HEK293 (cell line): Measurements from ENCODE around the gene VAV2.

ENCODE experiments used
- CTCF ChIA-PET: fragments of 350-600 bp; formaldehyde crosslinking; extraction: SDS; loops from one replicate; lab custom pipeline; 2021; ENCODE audit warnings: antibody characterized with exemption; lab: Yijun Ruan, JAX
- POLR2A ChIA-PET: fragments of 300-600 bp; formaldehyde crosslinking; extraction: SDS; loops from one replicate; lab custom pipeline; 2020; ENCODE audit warnings: antibody characterized with exemption, inconsistent platforms; lab: Yijun Ruan, JAX
- H3K27ac ChIP-seq: fragments of 200-500 bp; sonication (Bioruptor generic); 2 replicates; pipeline ENCODE4 v1.5.1; 2014; ENCODE audit warnings: low read depth, low read length, control low read depth, inconsistent platforms; ENCODE audit errors: extremely low read depth
- H3K36me3 ChIP-seq, 2 experiments: fragments of 200-500 bp in 1 of 2; sonication (Bioruptor generic) in 1 of 2; 1 replicate in 1 of 2; 2 replicates in 1 of 2; pipeline ENCODE4 v1.5.1; 2014 to 2017; ENCODE audit warnings: inconsistent platforms in 2 of 2, low read length in 2 of 2; ENCODE audit not compliant: control insufficient read depth in 2 of 2, insufficient read depth in 1 of 2
- H3K4me1 ChIP-seq: fragments of 200-500 bp; sonication (Bioruptor generic); 2 replicates; pipeline ENCODE4 v1.5.1; 2014; ENCODE audit warnings: mild to moderate bottlenecking, low read length, inconsistent platforms; ENCODE audit not compliant: control insufficient read depth, insufficient read depth
- H3K4me3 ChIP-seq: 2 replicates; pipeline ENCODE4 v1.5.1; 2011; ENCODE audit warnings: low read depth, mild to moderate bottlenecking, control low read depth, low read length, moderate library complexity
- H3K9me3 ChIP-seq: fragments of 200-500 bp; sonication (Bioruptor generic); 2 replicates; pipeline ENCODE4 v1.5.1; 2014; ENCODE audit warnings: low read depth, low read length, inconsistent platforms; ENCODE audit not compliant: control insufficient read depth, insufficient read depth
- SETDB1 ChIP-seq: IDR thresholded peaks from one replicate; pipeline ENCODE4 v1.6.1; 2017; ENCODE audit warnings: mild to moderate bottlenecking, low read length, moderate library complexity, mixed read lengths; ENCODE audit not compliant: insufficient read length
- ZNF132 ChIP-seq: fragments of 450-650 bp; formaldehyde crosslinking; IDR thresholded peaks from 2 replicates; pipeline ENCODE4 v1.5.1; 2017; ENCODE audit warnings: missing biosample characterization, missing genetic modification characterization, borderline replicate concordance
- ZNF146 ChIP-seq: fragments of 450-650 bp; formaldehyde crosslinking; IDR thresholded peaks from 2 replicates; pipeline ENCODE4 v1.5.1; 2016; ENCODE audit warnings: missing biosample characterization, missing genetic modification characterization
- ZNF211 ChIP-seq: fragments of 450-650 bp; formaldehyde crosslinking; IDR thresholded peaks from 2 replicates; pipeline ENCODE4 v1.5.1; 2016; ENCODE audit warnings: low read depth, missing biosample characterization, missing genetic modification characterization
- ZNF24 ChIP-seq: fragments of 450-650 bp; formaldehyde crosslinking; IDR thresholded peaks from 2 replicates; pipeline ENCODE4 v1.5.1; 2016; ENCODE audit warnings: missing biosample characterization, missing genetic modification characterization
- ZNF248 ChIP-seq: fragments of 450-650 bp; formaldehyde crosslinking; IDR thresholded peaks from 2 replicates; pipeline ENCODE4 v1.5.1; 2017; ENCODE audit warnings: missing biosample characterization, missing genetic modification characterization
- ZNF274 ChIP-seq, 2 experiments: fragments of 200-500 bp in 1 of 2; fragments of 450-650 bp in 1 of 2; sonication (Bioruptor generic) in 1 of 2; formaldehyde crosslinking in 1 of 2; IDR thresholded peaks; 2 replicates each; pipeline versions ENCODE4 v1.5.1 to v1.6.1; 2014 to 2016; ENCODE audit warnings: borderline replicate concordance in 1 of 2, inconsistent platforms in 1 of 2, low read length in 1 of 2, missing biosample characterization in 1 of 2, missing genetic modification characterization in 1 of 2
- ZNF335 ChIP-seq: fragments of 450-650 bp; formaldehyde crosslinking; conservative IDR thresholded peaks from 2 replicates; pipeline ENCODE4 v1.5.1; 2016; ENCODE audit warnings: missing biosample characterization, missing genetic modification characterization
- ZNF366 ChIP-seq: fragments of 450-650 bp; formaldehyde crosslinking; conservative IDR thresholded peaks from 2 replicates; pipeline ENCODE4 v1.5.1; 2016; ENCODE audit warnings: missing biosample characterization, missing genetic modification characterization
- ZNF433 ChIP-seq: fragments of 450-650 bp; formaldehyde crosslinking; IDR thresholded peaks from 2 replicates; pipeline ENCODE4 v1.5.1; 2016; ENCODE audit warnings: missing biosample characterization, missing genetic modification characterization, low read depth
- ZNF473 ChIP-seq: fragments of 450-650 bp; formaldehyde crosslinking; IDR thresholded peaks from 2 replicates; pipeline ENCODE4 v1.5.1; 2017; ENCODE audit warnings: missing biosample characterization, missing genetic modification characterization
- ZNF549 ChIP-seq: fragments of 450-650 bp; IDR thresholded peaks from 2 replicates; pipeline ENCODE4 v1.5.1; 2018; ENCODE audit warnings: missing biosample characterization, missing genetic modification characterization, mild to moderate bottlenecking, inconsistent platforms, moderate library complexity
- ZNF561 ChIP-seq: fragments of 450-650 bp; IDR thresholded peaks from 2 replicates; pipeline ENCODE4 v1.5.1; 2018; ENCODE audit warnings: missing biosample characterization, missing genetic modification characterization, borderline replicate concordance
- TF ChIP-seq, protein P1 (sequence below): fragments of 450-650 bp; formaldehyde crosslinking; IDR thresholded peaks from 2 replicates; pipeline ENCODE4 v1.5.1; 2016; ENCODE audit warnings: missing biosample characterization, missing genetic modification characterization
- TF ChIP-seq, protein P2 (sequence below): IDR thresholded peaks from 2 replicates; pipeline ENCODE4 v1.6.1; 2011; ENCODE audit warnings: mild to moderate bottlenecking, low read depth, low read length, borderline replicate concordance
- TF ChIP-seq, protein P3 (sequence below): fragments of 450-650 bp; formaldehyde crosslinking; conservative IDR thresholded peaks from 2 replicates; pipeline ENCODE4 v1.5.1; 2016; ENCODE audit warnings: low read depth, missing biosample characterization, missing genetic modification characterization
- TF ChIP-seq, protein P4 (sequence below): fragments of 450-650 bp; formaldehyde crosslinking; IDR thresholded peaks from 2 replicates; pipeline ENCODE4 v1.5.1; 2016; ENCODE audit warnings: missing biosample characterization, missing genetic modification characterization, borderline replicate concordance

Gene VAV2

DNA sequence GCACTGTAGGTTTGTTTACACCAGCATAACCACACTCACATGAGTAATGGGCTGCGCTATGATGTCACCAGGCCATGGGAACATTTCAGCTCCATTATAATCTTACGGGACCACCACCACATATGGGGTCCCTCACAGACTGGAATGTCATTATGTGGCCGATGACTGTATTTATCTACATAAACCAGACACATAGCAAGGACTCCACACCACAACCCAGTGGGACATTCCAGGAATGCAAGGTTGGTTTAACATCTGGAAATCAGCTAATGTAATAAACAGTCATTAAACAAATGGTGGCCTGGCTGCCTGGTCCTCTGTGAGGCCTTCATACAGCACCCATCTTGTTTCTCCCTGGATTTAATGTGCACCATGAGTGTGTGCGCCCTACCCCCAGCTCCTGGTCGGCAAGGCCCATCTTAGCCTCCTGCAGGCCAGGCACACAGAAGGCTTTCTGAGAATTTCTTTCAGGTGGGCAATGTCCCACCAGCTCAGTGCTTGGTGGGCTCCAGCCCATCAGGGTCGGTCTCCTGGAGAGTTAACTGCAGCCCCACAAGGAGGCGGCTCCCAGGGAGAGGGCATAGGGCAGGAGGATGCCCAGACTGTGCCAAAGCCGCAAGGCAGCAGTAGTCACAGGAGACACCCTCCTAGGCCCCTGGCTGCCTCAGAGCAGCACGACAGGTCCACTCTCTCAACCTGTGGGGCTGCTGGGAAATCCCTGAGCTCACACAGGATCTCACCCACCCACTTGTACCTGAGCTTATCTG lies 218.1 kb downstream of the VAV2 start:
- Histone ChIP-seq H3K4me3 (no peak overlapping the region), H3K36me3 (peaks cover 0 to 63% of the 10 kb centered on the region in 2 experiments; a peak in 1 of 3 replicates), H3K4me1 (no peaks in the 10 kb centered on the region), H3K27ac (no peak overlapping the region), H3K9me3 (no peaks in the 10 kb centered on the region)
- ChIA-PET CTCF (interaction anchor here (0.6 to 8.2 kb wide), 6 partner anchors 8 to 366 kb away, joined by 3 to 66 read pairs (median 8); no protein-coding TSS in a partner anchor), POLR2A (interaction anchor here (0.6 kb wide), 1 partner anchor 426 kb away, joined by 4 read pairs; the partner anchor contains the start of genes MED22 and RPL7A)
- TF ChIP-seq ZNF274 (IDR thresholded peaks at IDR 0.05; ENCODE audit: low read length) (no peak), ZNF274 (tag by site-specific recombination; IDR thresholded peaks at IDR 0.05; ENCODE audit: borderline replicate concordance) (no peak), ZNF24 (tag by site-specific recombination) (no peak), ZNF366 (tag by site-specific recombination) (no peak), ZNF211 (tag by site-specific recombination) (no peak), ZNF473 (tag by site-specific recombination) (no peak), ZNF433 (tag by site-specific recombination) (no peak), ZNF561 (tag by site-specific recombination) (no peak), ZNF335 (tag by site-specific recombination) (no peak), ZNF248 (no peak), ZNF132 (tag by site-specific recombination) (no peak), ZNF146 (no peak), ZNF549 (tag by site-specific recombination) (no peak), SETDB1 (no peak)
- TF ChIP-seq, protein P1, sequence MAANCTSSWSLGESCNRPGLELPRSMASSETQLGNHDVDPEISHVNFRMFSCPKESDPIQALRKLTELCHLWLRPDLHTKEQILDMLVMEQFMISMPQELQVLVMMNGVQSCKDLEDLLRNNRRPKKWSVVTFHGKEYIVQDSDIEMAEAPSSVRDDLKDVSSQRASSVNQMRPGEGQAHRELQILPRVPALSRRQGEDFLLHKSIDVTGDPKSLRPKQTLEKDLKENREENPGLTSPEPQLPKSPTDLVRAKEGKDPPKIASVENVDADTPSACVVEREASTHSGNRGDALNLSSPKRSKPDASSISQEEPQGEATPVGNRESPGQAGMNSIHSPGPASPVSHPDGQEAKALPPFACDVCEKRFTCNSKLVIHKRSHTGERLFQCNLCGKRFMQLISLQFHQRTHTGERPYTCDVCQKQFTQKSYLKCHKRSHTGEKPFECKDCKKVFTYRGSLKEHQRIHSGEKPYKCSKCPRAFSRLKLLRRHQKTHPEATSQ = no peak
- TF ChIP-seq, protein P2, sequence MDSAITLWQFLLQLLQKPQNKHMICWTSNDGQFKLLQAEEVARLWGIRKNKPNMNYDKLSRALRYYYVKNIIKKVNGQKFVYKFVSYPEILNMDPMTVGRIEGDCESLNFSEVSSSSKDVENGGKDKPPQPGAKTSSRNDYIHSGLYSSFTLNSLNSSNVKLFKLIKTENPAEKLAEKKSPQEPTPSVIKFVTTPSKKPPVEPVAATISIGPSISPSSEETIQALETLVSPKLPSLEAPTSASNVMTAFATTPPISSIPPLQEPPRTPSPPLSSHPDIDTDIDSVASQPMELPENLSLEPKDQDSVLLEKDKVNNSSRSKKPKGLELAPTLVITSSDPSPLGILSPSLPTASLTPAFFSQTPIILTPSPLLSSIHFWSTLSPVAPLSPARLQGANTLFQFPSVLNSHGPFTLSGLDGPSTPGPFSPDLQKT = no peak
- TF ChIP-seq, protein P3, sequence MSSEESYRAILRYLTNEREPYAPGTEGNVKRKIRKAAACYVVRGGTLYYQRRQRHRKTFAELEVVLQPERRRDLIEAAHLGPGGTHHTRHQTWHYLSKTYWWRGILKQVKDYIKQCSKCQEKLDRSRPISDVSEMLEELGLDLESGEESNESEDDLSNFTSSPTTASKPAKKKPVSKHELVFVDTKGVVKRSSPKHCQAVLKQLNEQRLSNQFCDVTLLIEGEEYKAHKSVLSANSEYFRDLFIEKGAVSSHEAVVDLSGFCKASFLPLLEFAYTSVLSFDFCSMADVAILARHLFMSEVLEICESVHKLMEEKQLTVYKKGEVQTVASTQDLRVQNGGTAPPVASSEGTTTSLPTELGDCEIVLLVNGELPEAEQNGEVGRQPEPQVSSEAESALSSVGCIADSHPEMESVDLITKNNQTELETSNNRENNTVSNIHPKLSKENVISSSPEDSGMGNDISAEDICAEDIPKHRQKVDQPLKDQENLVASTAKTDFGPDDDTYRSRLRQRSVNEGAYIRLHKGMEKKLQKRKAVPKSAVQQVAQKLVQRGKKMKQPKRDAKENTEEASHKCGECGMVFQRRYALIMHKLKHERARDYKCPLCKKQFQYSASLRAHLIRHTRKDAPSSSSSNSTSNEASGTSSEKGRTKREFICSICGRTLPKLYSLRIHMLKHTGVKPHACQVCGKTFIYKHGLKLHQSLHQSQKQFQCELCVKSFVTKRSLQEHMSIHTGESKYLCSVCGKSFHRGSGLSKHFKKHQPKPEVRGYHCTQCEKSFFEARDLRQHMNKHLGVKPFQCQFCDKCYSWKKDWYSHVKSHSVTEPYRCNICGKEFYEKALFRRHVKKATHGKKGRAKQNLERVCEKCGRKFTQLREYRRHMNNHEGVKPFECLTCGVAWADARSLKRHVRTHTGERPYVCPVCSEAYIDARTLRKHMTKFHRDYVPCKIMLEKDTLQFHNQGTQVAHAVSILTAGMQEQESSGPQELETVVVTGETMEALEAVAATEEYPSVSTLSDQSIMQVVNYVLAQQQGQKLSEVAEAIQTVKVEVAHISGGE = no peak
- TF ChIP-seq, protein P4, sequence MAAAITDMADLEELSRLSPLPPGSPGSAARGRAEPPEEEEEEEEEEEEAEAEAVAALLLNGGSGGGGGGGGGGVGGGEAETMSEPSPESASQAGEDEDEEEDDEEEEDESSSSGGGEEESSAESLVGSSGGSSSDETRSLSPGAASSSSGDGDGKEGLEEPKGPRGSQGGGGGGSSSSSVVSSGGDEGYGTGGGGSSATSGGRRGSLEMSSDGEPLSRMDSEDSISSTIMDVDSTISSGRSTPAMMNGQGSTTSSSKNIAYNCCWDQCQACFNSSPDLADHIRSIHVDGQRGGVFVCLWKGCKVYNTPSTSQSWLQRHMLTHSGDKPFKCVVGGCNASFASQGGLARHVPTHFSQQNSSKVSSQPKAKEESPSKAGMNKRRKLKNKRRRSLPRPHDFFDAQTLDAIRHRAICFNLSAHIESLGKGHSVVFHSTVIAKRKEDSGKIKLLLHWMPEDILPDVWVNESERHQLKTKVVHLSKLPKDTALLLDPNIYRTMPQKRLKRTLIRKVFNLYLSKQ = no peak
